Mesenchymal stem cell (in vitro differentiated cells and primary cell): Measurements from ENCODE around the gene IL1RAP.

Source experiments
- DNase-seq: peaks from one replicate; pipeline ENCODE4 v3.0.0-alpha.2; 2013
- H2AFZ ChIP-seq: one replicate; pipeline ENCODE4 v1.6.1; 2013; ENCODE audit warnings: low read depth, mild to moderate bottlenecking, control low read depth, inconsistent platforms, low read length, moderate library complexity
- H2AK5ac ChIP-seq: 2 replicates; pipeline ENCODE4 v1.6.1; 2013; ENCODE audit warnings: low read length, moderate library complexity, mild to moderate bottlenecking, inconsistent platforms; ENCODE audit not compliant: severe bottlenecking
- H2BK120ac ChIP-seq: one replicate; pipeline ENCODE4 v1.6.1; 2013; ENCODE audit warnings: low read depth, mild to moderate bottlenecking, inconsistent platforms, low read length, moderate library complexity
- H2BK12ac ChIP-seq, 2 experiments: one replicate each; pipeline ENCODE4 v1.6.1; 2013; ENCODE audit warnings: inconsistent platforms in 2 of 2, low read length in 2 of 2, mild to moderate bottlenecking in 2 of 2, moderate library complexity in 2 of 2, control low read depth in 1 of 2
- H2BK15ac ChIP-seq: one replicate; pipeline ENCODE4 v1.6.1; 2013; ENCODE audit warnings: mild to moderate bottlenecking, low read depth, inconsistent platforms; ENCODE audit not compliant: poor library complexity, severe bottlenecking
- H2BK5ac ChIP-seq: 2 replicates; pipeline ENCODE4 v1.6.1; 2013; ENCODE audit warnings: low read depth, mild to moderate bottlenecking, low read length, control low read depth, inconsistent platforms; ENCODE audit not compliant: poor library complexity, severe bottlenecking
- H3K14ac ChIP-seq, 2 experiments: one replicate each; pipeline ENCODE4 v1.6.1; 2013; ENCODE audit warnings: inconsistent platforms in 2 of 2, low read length in 2 of 2, control low read depth in 1 of 2, mild to moderate bottlenecking in 1 of 2, moderate library complexity in 1 of 2
- H3K18ac ChIP-seq, 2 experiments: one replicate each; pipeline ENCODE4 v1.6.1; 2013; ENCODE audit warnings: inconsistent platforms in 2 of 2, low read length in 2 of 2, control low read depth in 1 of 2, low read depth in 1 of 2, mild to moderate bottlenecking in 1 of 2
- H3K23ac ChIP-seq, 2 experiments: one replicate each; pipeline ENCODE4 v1.6.1; 2013; ENCODE audit warnings: inconsistent platforms in 2 of 2, low read length in 2 of 2, mild to moderate bottlenecking in 2 of 2, moderate library complexity in 2 of 2, control low read depth in 1 of 2
- H3K27ac ChIP-seq: 2 replicates; pipeline ENCODE4 v1.5.1; 2013; ENCODE audit warnings: mild to moderate bottlenecking, moderate library complexity, low read length, control low read depth, inconsistent platforms; ENCODE audit not compliant: poor library complexity, severe bottlenecking
- H3K27me3 ChIP-seq, 2 experiments: 2 replicates each; pipeline versions ENCODE4 v1.6.1 to v1.7.0; 2013; ENCODE audit warnings: low read length in 2 of 2, mild to moderate bottlenecking in 2 of 2, moderate library complexity in 2 of 2, control low read depth in 1 of 2, inconsistent platforms in 1 of 2; ENCODE audit not compliant: control insufficient read depth in 1 of 2, insufficient read depth in 1 of 2
- H3K36me3 ChIP-seq, 2 experiments: 2 replicates each; pipeline versions ENCODE4 v1.6.1 to v1.7.0; 2013; ENCODE audit warnings: low read length in 2 of 2, control low read depth in 1 of 2, inconsistent platforms in 1 of 2, low read depth in 1 of 2, mild to moderate bottlenecking in 1 of 2; ENCODE audit not compliant: insufficient read depth in 2 of 2, control insufficient read depth in 1 of 2
- H3K4ac ChIP-seq, 2 experiments: one replicate each; pipeline ENCODE4 v1.6.1; 2013; ENCODE audit warnings: inconsistent platforms in 2 of 2, low read length in 2 of 2, mild to moderate bottlenecking in 2 of 2, moderate library complexity in 2 of 2, control low read depth in 1 of 2, low read depth in 1 of 2
- H3K4me1 ChIP-seq: 2 replicates; pipeline ENCODE4 v1.6.1; 2013; ENCODE audit warnings: low read depth, low read length, control low read depth; ENCODE audit not compliant: control insufficient read depth, insufficient read depth
- H3K4me2 ChIP-seq: 2 replicates; pipeline ENCODE4 v1.6.1; 2013; ENCODE audit warnings: low read length, mild to moderate bottlenecking, inconsistent platforms; ENCODE audit not compliant: poor library complexity, severe bottlenecking
- H3K4me3 ChIP-seq, 2 experiments: 2 replicates each; pipeline versions ENCODE4 v1.5.1 to v1.7.0; 2013; ENCODE audit warnings: low read length in 2 of 2, mild to moderate bottlenecking in 2 of 2, control low read depth in 1 of 2, low read depth in 1 of 2; ENCODE audit not compliant: insufficient read depth in 1 of 2
- H3K79me1 ChIP-seq: replicated peaks from 2 replicates; pipeline ENCODE4 v1.6.1; 2013; ENCODE audit warnings: mild to moderate bottlenecking, control low read depth, low read length, inconsistent platforms; ENCODE audit not compliant: poor library complexity, severe bottlenecking
- H3K9ac ChIP-seq: 2 replicates; pipeline ENCODE4 v1.7.0; 2013; ENCODE audit warnings: mild to moderate bottlenecking, low read length, moderate library complexity
- H3K9me3 ChIP-seq: 2 replicates; pipeline ENCODE4 v1.7.0; 2013; ENCODE audit warnings: mild to moderate bottlenecking, low read length; ENCODE audit not compliant: control insufficient read depth
- H4K8ac ChIP-seq: one replicate; pipeline ENCODE4 v1.6.1; 2013; ENCODE audit warnings: inconsistent platforms, mild to moderate bottlenecking, low read length, moderate library complexity
- H4K91ac ChIP-seq: one replicate; pipeline ENCODE4 v1.6.1; 2013; ENCODE audit warnings: mild to moderate bottlenecking, low read length, inconsistent platforms
- WGBS: methylation state at CpG from one replicate; pipeline ENCODE4 v1.1.7; 2013; ENCODE audit warnings: mixed read lengths; 5-methylcytosine and 5-hydroxymethylcytosine counted together

Gene IL1RAP

DNA sequence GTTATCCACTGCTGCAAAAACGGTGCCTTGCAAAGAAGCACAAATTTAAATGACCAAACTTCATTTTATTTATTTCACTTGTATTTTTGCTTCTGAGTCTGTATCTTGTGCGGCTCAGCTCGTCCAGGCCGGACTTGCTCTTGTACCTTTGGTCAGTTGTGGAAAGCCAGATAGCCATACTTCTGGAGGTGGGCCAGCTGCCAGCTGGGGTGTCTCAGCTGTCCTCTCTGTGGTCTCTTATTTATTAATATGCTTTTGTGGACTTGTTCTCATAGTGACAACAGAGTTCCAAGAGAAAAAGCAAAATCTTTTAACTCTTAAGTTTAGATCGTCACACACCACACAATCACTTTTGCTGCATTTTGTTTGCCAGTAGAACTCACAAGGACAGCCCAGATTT, 87.7 kb downstream of the IL1RAP start:
- Histone ChIP-seq H3K9me3 (no peaks in the 10 kb centered on the region), H3K14ac (no peak overlapping the region), H3K4me3 (no peak overlapping the region), H2AFZ (no peak overlapping the region), H3K9ac (no peak overlapping the region), H3K79me1 (no peaks in the 10 kb centered on the region), H2BK120ac (no peak overlapping the region), H3K18ac (no peak overlapping the region), H2BK15ac (no peak overlapping the region), H2AK5ac (no peak overlapping the region), H2BK12ac (no peak overlapping the region), H3K4ac (no peak overlapping the region), H4K91ac (no peak overlapping the region), H3K23ac (no peak overlapping the region), H3K36me3 (peaks cover 0 to 23% of the 10 kb centered on the region in 2 experiments), H3K4me1 (no peaks in the 10 kb centered on the region), H3K4me2 (no peak overlapping the region), H2BK5ac (no peak overlapping the region), H4K8ac (no peak overlapping the region), H3K27me3 (no peaks in the 10 kb centered on the region), H3K27ac (no peak overlapping the region)
- no peak for DNase-seq
- WGBS, result 95% methylated on average over 5 of the region's 5 CpGs

DNA sequence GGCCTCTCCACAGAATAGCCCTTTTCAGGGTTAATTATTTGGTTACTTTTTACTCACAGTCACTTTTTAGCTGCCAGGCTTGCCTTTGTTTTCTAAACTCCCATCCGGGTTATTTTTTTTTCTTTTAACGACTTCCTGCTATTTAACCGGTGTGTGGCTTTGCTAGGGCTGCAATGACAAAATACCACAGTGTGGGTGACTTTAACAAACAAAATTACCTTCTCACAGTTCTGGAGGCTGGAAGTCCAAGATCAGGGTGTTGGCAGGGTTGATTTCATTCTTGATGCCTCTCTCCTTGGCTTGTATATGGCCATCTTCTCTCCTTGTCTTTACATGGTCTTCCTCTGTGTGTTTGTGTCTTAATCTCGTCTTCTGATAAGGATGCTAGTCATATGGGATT, 91.5 kb downstream of the IL1RAP start:
- Histone ChIP-seq H3K4me3 (no peak overlapping the region), H3K4me1 (no peaks in the 10 kb centered on the region), H2AFZ (no peak overlapping the region), H3K18ac (no peak overlapping the region), H2BK15ac (no peak overlapping the region), H3K14ac (no peak overlapping the region), H3K27ac (no peak overlapping the region), H2AK5ac (no peak overlapping the region), H3K9ac (no peak overlapping the region), H3K4me2 (no peak overlapping the region), H2BK5ac (no peak overlapping the region), H3K27me3 (no peaks in the 10 kb centered on the region), H4K91ac (no peak overlapping the region), H3K23ac (no peak overlapping the region), H3K79me1 (no peaks in the 10 kb centered on the region), H3K9me3 (no peaks in the 10 kb centered on the region), H2BK12ac (peak overlapping the region in 1 of 2 experiments; percentile 54), H2BK120ac (no peak overlapping the region), H3K4ac (no peak overlapping the region), H3K36me3 (peaks cover 0 to 23% of the 10 kb centered on the region in 2 experiments), H4K8ac (no peak overlapping the region)
- 0% methylated on average over 1 of the region's 4 CpGs for WGBS
- DNase-seq, result no peak

DNA sequence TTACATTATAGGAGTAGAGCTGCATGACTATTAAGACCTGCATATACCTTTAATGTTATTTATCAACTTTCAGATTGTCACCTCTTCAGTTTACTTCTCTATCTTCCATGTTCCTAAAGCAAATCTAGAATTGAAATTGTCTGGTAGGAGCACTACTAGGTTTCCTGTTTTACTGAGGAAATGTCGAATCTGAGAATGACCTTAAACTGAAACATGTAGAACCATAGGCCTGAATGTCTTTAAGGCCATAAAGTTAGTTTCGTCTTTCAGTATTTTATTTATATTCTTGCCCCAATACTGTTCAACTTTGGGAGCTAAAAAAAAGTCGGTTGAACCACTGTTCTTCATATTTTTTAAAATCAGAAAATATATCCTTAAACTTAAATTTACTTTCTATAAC, 92.7 kb downstream of the IL1RAP start:
- Histone ChIP-seq H3K79me1 (no peaks in the 10 kb centered on the region), H3K27me3 (no peaks in the 10 kb centered on the region), H2BK15ac (no peak overlapping the region), H2AK5ac (no peak overlapping the region), H3K9me3 (no peaks in the 10 kb centered on the region), H2AFZ (no peak overlapping the region), H2BK120ac (no peak overlapping the region), H3K27ac (no peak overlapping the region), H3K4ac (no peak overlapping the region), H4K91ac (no peak overlapping the region), H3K18ac (no peak overlapping the region), H3K14ac (no peak overlapping the region), H3K4me2 (no peak overlapping the region), H3K4me1 (no peaks in the 10 kb centered on the region), H3K9ac (no peak overlapping the region), H2BK12ac (no peak overlapping the region), H3K4me3 (no peak overlapping the region), H3K23ac (no peak overlapping the region), H3K36me3 (peaks cover 0 to 23% of the 10 kb centered on the region in 2 experiments), H4K8ac (no peak overlapping the region), H2BK5ac (no peak overlapping the region)
- 100% methylated on average over 2 of the region's 3 CpGs for WGBS
- DNase-seq, result no peak

DNA sequence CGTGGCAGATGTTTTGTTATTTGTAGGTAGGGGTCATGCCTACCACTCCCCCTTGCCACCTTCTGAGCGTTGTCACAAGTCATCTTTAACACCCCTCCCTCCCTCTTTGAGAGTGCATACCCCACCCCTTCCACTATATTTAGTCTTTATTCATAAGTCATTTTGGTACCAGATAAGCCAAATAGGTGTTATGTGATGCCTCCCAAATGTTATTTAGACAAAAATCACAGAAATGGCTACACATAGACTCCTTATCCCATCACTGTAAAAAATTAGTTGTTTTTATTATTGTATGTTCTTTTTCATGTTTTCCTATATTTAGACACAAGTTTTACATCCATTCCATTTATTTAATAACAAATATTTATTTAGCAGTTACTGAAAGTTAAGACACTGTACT, 93.1 kb downstream of the IL1RAP start:
- Histone ChIP-seq H4K8ac (no peak overlapping the region), H3K27me3 (no peaks in the 10 kb centered on the region), H4K91ac (no peak overlapping the region), H2BK12ac (no peak overlapping the region), H2BK120ac (no peak overlapping the region), H3K36me3 (peaks cover 0 to 23% of the 10 kb centered on the region in 2 experiments), H2BK15ac (no peak overlapping the region), H3K4me2 (no peak overlapping the region), H3K9me3 (no peaks in the 10 kb centered on the region), H3K14ac (no peak overlapping the region), H3K4me1 (no peaks in the 10 kb centered on the region), H3K23ac (no peak overlapping the region), H3K9ac (no peak overlapping the region), H3K27ac (no peak overlapping the region), H2BK5ac (no peak overlapping the region), H3K18ac (no peak overlapping the region), H2AFZ (no peak overlapping the region), H3K4me3 (no peak overlapping the region), H2AK5ac (no peak overlapping the region), H3K4ac (no peak overlapping the region), H3K79me1 (no peaks in the 10 kb centered on the region)
- no CpG with 5 or more reads among the region's 2 CpGs for WGBS
- no peak for DNase-seq
